HUES48 (cell line): Measurements from ENCODE around the gene PAK1.

Experiments used
- H3K27ac ChIP-seq: one replicate; pipeline ENCODE4 v1.7.0; 2013; ENCODE audit warnings: low read depth, low read length, inconsistent platforms
- H3K27me3 ChIP-seq: 2 replicates; pipeline ENCODE4 v1.6.1; 2013; ENCODE audit warnings: mild to moderate bottlenecking, low read length; ENCODE audit not compliant: control insufficient read depth, insufficient read depth
- H3K36me3 ChIP-seq: 2 replicates; pipeline ENCODE4 v1.6.1; 2013; ENCODE audit warnings: low read length; ENCODE audit not compliant: control insufficient read depth, insufficient read depth
- H3K4me1 ChIP-seq: 2 replicates; pipeline ENCODE4 v1.6.1; 2013; ENCODE audit warnings: mild to moderate bottlenecking, low read length; ENCODE audit not compliant: control insufficient read depth, insufficient read depth
- H3K4me3 ChIP-seq: 2 replicates; pipeline ENCODE4 v1.5.1; 2013; ENCODE audit warnings: mild to moderate bottlenecking, low read depth, low read length
- H3K9ac ChIP-seq: 2 replicates; pipeline ENCODE4 v1.6.1; 2013; ENCODE audit warnings: mild to moderate bottlenecking, low read depth, low read length, moderate library complexity
- H3K9me3 ChIP-seq: 2 replicates; pipeline ENCODE4 v1.6.1; 2013; ENCODE audit warnings: low read length; ENCODE audit not compliant: control insufficient read depth, insufficient read depth

The PAK1 gene

GRCh38 chr11:77454867-77455655, 18.8 kb downstream of the PAK1 start:
- no peak overlapping the region for H3K27ac ChIP-seq
- H3K4me1 ChIP-seq: peaks cover 71% of the 10 kb centered on the region
- no peaks in the 10 kb centered on the region for H3K9me3 ChIP-seq

GRCh38 chr11:77450227-77450626, 23.7 kb downstream of the PAK1 start:
- no peaks in the 10 kb centered on the region for H3K27me3 ChIP-seq
- no peaks in the 10 kb centered on the region for H3K9me3 ChIP-seq
- H3K27ac ChIP-seq: peak overlapping the region; percentile 85
- no peak overlapping the region for H3K9ac ChIP-seq
- no peak overlapping the region for H3K4me3 ChIP-seq
- H3K36me3 ChIP-seq: peaks cover 7% of the 10 kb centered on the region; the same call in 1 of the 2 replicates
- peaks cover 62% of the 10 kb centered on the region for H3K4me1 ChIP-seq

More at GRCh38 chr11:77454867-77455655, 18.8 kb downstream of the PAK1 start:
- Histone ChIP-seq H3K9ac (no peak overlapping the region), H3K36me3 (peaks cover 7% of the 10 kb centered on the region; the same call in 1 of the 2 replicates), H3K4me3 (no peak overlapping the region), H3K27me3 (no peaks in the 10 kb centered on the region)

GRCh38 chr11:77449784-77450183, 24.1 kb downstream of the PAK1 start:
- Histone ChIP-seq H3K9ac (peak overlapping the region; percentile 16; the same call in 1 of the 2 replicates), H3K4me3 (no peak overlapping the region), H3K27ac (peak overlapping the region; percentile 85), H3K9me3 (no peaks in the 10 kb centered on the region), H3K27me3 (no peaks in the 10 kb centered on the region), H3K4me1 (peaks cover 62% of the 10 kb centered on the region), H3K36me3 (peaks cover 7% of the 10 kb centered on the region; the same call in 1 of the 2 replicates)

GRCh38 chr11:77449060-77449521, 24.8 kb downstream of the PAK1 start:
- Histone ChIP-seq H3K4me1 (peaks cover 62% of the 10 kb centered on the region), H3K27me3 (no peaks in the 10 kb centered on the region), H3K9ac (peak overlapping the region; percentile 39; the same call in 1 of the 2 replicates), H3K9me3 (no peaks in the 10 kb centered on the region), H3K36me3 (peaks cover 7% of the 10 kb centered on the region; the same call in 1 of the 2 replicates), H3K27ac (peak overlapping the region; percentile 85), H3K4me3 (0 out of 2 replicates have a peak overlapping the region, but pooled peaks have one; percentile 2)

GRCh38 chr11:77448269-77448668, 25.6 kb downstream of the PAK1 start:
- no peak overlapping the region for H3K4me3 ChIP-seq
- no peaks in the 10 kb centered on the region for H3K9me3 ChIP-seq
- H3K36me3 ChIP-seq: peaks cover 7% of the 10 kb centered on the region; the same call in 1 of the 2 replicates
- H3K9ac ChIP-seq: no peak overlapping the region
- H3K4me1 ChIP-seq: peaks cover 62% of the 10 kb centered on the region
- H3K27me3 ChIP-seq: no peaks in the 10 kb centered on the region
- H3K27ac ChIP-seq: peak overlapping the region; percentile 85

GRCh38 chr11:77446911-77447629, 26.8 kb downstream of the PAK1 start:
- Histone ChIP-seq H3K9me3 (no peaks in the 10 kb centered on the region), H3K4me3 (no peak overlapping the region), H3K9ac (no peak overlapping the region), H3K27me3 (no peaks in the 10 kb centered on the region), H3K4me1 (peaks cover 58% of the 10 kb centered on the region), H3K36me3 (peaks cover 2% of the 10 kb centered on the region; the same call in 1 of the 2 replicates), H3K27ac (no peak overlapping the region)

- no peaks in the 10 kb centered on the region for H3K36me3 ChIP-seq
- no peak overlapping the region for H3K9ac ChIP-seq
- no peaks in the 10 kb centered on the region for H3K27me3 ChIP-seq
- peaks cover 41% of the 10 kb centered on the region for H3K4me1 ChIP-seq
- no peak overlapping the region for H3K4me3 ChIP-seq
- H3K27ac ChIP-seq: no peak overlapping the region
- H3K9me3 ChIP-seq: no peaks in the 10 kb centered on the region
Measured at GRCh38 chr11:77444261-77444660, 29.6 kb downstream of the PAK1 start.

GRCh38 chr11:77442394-77443053, 31.4 kb downstream of the PAK1 start:
- no peaks in the 10 kb centered on the region for H3K9me3 ChIP-seq
- no peaks in the 10 kb centered on the region for H3K27me3 ChIP-seq
- H3K27ac ChIP-seq: no peak overlapping the region
- H3K36me3 ChIP-seq: no peaks in the 10 kb centered on the region
- peaks cover 33% of the 10 kb centered on the region for H3K4me1 ChIP-seq
- H3K9ac ChIP-seq: no peak overlapping the region
- no peak overlapping the region for H3K4me3 ChIP-seq

GRCh38 chr11:77441426-77441825, 32.5 kb downstream of the PAK1 start:
- peaks cover 24% of the 10 kb centered on the region for H3K4me1 ChIP-seq
- H3K27ac ChIP-seq: no peak overlapping the region
- H3K4me3 ChIP-seq: no peak overlapping the region

GRCh38 chr11:77440678-77441077, 33.2 kb downstream of the PAK1 start:
- no peak overlapping the region for H3K27ac ChIP-seq
- H3K36me3 ChIP-seq: no peaks in the 10 kb centered on the region
- H3K4me3 ChIP-seq: no peak overlapping the region
- H3K27me3 ChIP-seq: no peaks in the 10 kb centered on the region
- no peak overlapping the region for H3K9ac ChIP-seq
- no peaks in the 10 kb centered on the region for H3K9me3 ChIP-seq
- peaks cover 23% of the 10 kb centered on the region; the same call in 1 of the 2 replicates for H3K4me1 ChIP-seq

More at GRCh38 chr11:77441426-77441825, 32.5 kb downstream of the PAK1 start:
- Histone ChIP-seq H3K36me3 (no peaks in the 10 kb centered on the region), H3K9me3 (no peaks in the 10 kb centered on the region), H3K27me3 (no peaks in the 10 kb centered on the region), H3K9ac (no peak overlapping the region)
